Hematopoietic multipotent progenitor cell treated with erythropoietin and hydrocortisone succinate and interleukin-3 and kit ligand, for 4 days (in vitro differentiated cells): Measurements from ENCODE around the gene BMPR2.
"Not testable (repeated sequence)": the region's sequence is repeated elsewhere in the genome, so short reads cannot be mapped to it uniquely, and the experiment has no call there.

ENCODE experiments used
- DNase-seq: peaks from one replicate; pipeline ENCODE4 v3.0.0-alpha.2; 2015

BMPR2 gene

GRCh38 chr2:202455114-202455513 is 79.0 kb downstream of the BMPR2 start:
- DNase-seq = no peak

- DNase-seq = no peak
These were observed 84.0 kb downstream of the BMPR2 start for GRCh38 chr2:202460119-202460518.

- DNase-seq = no peak
These were observed 103.0 kb downstream of the BMPR2 start for GRCh38 chr2:202479090-202479489.

- DNase-seq = no peak
These were observed 103.5 kb downstream of the BMPR2 start for GRCh38 chr2:202479610-202480009.

- no peak for DNase-seq
These were observed 110.2 kb downstream of the BMPR2 start for GRCh38 chr2:202486351-202486750.

- DNase-seq = no peak
These were observed 112.5 kb downstream of the BMPR2 start for GRCh38 chr2:202488671-202489070.

- DNase-seq = no peak
These were observed 114.4 kb downstream of the BMPR2 start for GRCh38 chr2:202490479-202490878.

GRCh38 chr2:202491514-202491913 is 115.4 kb downstream of the BMPR2 start:
- DNase-seq = no peak

- no peak for DNase-seq
These were observed 118.4 kb downstream of the BMPR2 start for GRCh38 chr2:202494300-202495229.

- no peak for DNase-seq
These were observed 119.1 kb downstream of the BMPR2 start for GRCh38 chr2:202495230-202495604.

GRCh38 chr2:202496835-202497472 is 120.8 kb downstream of the BMPR2 start:
- DNase-seq = not testable (repeated sequence)

GRCh38 chr2:202497473-202497866 is 121.3 kb downstream of the BMPR2 start:
- not testable (repeated sequence) for DNase-seq

GRCh38 chr2:202499841-202500240 is 123.7 kb downstream of the BMPR2 start:
- not testable (repeated sequence) for DNase-seq

GRCh38 chr2:202503276-202503675 is 127.1 kb downstream of the BMPR2 start:
- not testable (repeated sequence) for DNase-seq

- DNase-seq = no peak
These were observed 132.6 kb downstream of the BMPR2 start for GRCh38 chr2:202508686-202509085.

- no peak for DNase-seq
These were observed 134.8 kb downstream of the BMPR2 start for GRCh38 chr2:202510911-202511310.

GRCh38 chr2:202512176-202512575 is 136.0 kb downstream of the BMPR2 start:
- no peak for DNase-seq

GRCh38 chr2:202514732-202515131 is 138.6 kb downstream of the BMPR2 start:
- no peak for DNase-seq

GRCh38 chr2:202519453-202519852 is 143.3 kb downstream of the BMPR2 start:
- DNase-seq = no peak

GRCh38 chr2:202521470-202521869 is 145.3 kb downstream of the BMPR2 start:
- DNase-seq = no peak

GRCh38 chr2:202529389-202529788 is 153.3 kb downstream of the BMPR2 start:
- DNase-seq = no peak

- peak; percentile 69 for DNase-seq
These were observed 153.9 kb downstream of the BMPR2 start for GRCh38 chr2:202530038-202530437.

- not testable (repeated sequence) for DNase-seq
These were observed 159.2 kb downstream of the BMPR2 start for GRCh38 chr2:202535290-202535689.

- no peak for DNase-seq
These were observed 165.0 kb downstream of the BMPR2 start for GRCh38 chr2:202541137-202541536.
